Measurements from ENCODE around the gene FLOT2. TPM values are rescaled to one million over a fixed set of nuclear protein-coding genes. Genes with fewer than 3 reads are reported as not detected.

The FLOT2 gene
- 84.0 and 131 TPM in 2 replicates for total RNA-seq (ENCODE audit: low replicate concordance)

GRCh38 chr17:28896884-28897768 lies at the start of gene FLOT2:
Gene FLOT2 (minus strand): TSS chr17:28897733. CDS start chr17:28897574, 159 bp downstream.
- peak within 1 kb of the TSS; percentile 96 for H3K4me3 ChIP-seq
- peak within 1 kb of the TSS; percentile 75 for H2AFZ ChIP-seq (replicated peaks)
- peak within 1 kb of the TSS; percentile 96 for H3K4me3 Mint-ChIP-seq
- H3K27ac Mint-ChIP-seq = peak within 1 kb of the TSS; percentile 94
- peaks cover 51% of the 10 kb centered on the region for H3K4me1 Mint-ChIP-seq
- H3K9me3 Mint-ChIP-seq = peaks cover 3% of the 10 kb centered on the region
- peak within 1 kb of the TSS; percentile 76 for H3K9ac ChIP-seq
- no peaks in the 10 kb centered on the region for H3K9me3 ChIP-seq (ENCODE audit: low read depth)
- peaks cover 60% of the 10 kb centered on the region for H3K79me2 ChIP-seq (ENCODE audit: low read depth)
- peak; percentile 90 for DNase-seq (ENCODE audit: low spot score)
- H3K36me3 Mint-ChIP-seq = peaks cover 19% of the 10 kb centered on the region
- peak within 1 kb of the TSS; percentile 76 for H3K27ac ChIP-seq
- H3K27me3 ChIP-seq = no peaks in the 10 kb centered on the region
- peaks cover 48% of the 10 kb centered on the region for H4K20me1 ChIP-seq (ENCODE audit: low read depth)
- TF ChIP-seq CTCF (IDR thresholded peaks at IDR 0.05) = peak; percentile 42
- TF ChIP-seq EZH2 (IDR thresholded peaks at IDR 0.05) = no peak
- peak within 1 kb of the TSS; percentile 96 for H3K4me2 ChIP-seq
- H3K27me3 Mint-ChIP-seq (ENCODE audit: insufficient read depth, low read depth) = no peaks in the 10 kb centered on the region
- H3K4me1 ChIP-seq = peaks cover 13% of the 10 kb centered on the region
- no peaks in the 10 kb centered on the region for H3K36me3 ChIP-seq
- H3F3A ChIP-seq (ENCODE audit: low read depth) = peaks cover 46% of the 10 kb centered on the region

- Mint-ChIP-seq H3K9me3 (no peaks in the 10 kb centered on the region), H3K4me3 (no peak overlapping the region), H3K4me1 (peaks cover 36% of the 10 kb centered on the region), H3K27me3 (ENCODE audit: insufficient read depth, low read depth) (no peaks in the 10 kb centered on the region), H3K27ac (no peak overlapping the region), H3K36me3 (peaks cover 17% of the 10 kb centered on the region)
- Histone ChIP-seq H3K27ac (peak overlapping the region; percentile 3), H3K9me3 (ENCODE audit: low read depth) (no peaks in the 10 kb centered on the region), H4K20me1 (ENCODE audit: low read depth) (peaks cover 74% of the 10 kb centered on the region), H3K9ac (no peak overlapping the region), H3K4me3 (no peak overlapping the region), H3K36me3 (no peaks in the 10 kb centered on the region), H3F3A (ENCODE audit: low read depth) (peaks cover 80% of the 10 kb centered on the region), H3K27me3 (no peaks in the 10 kb centered on the region), H3K4me2 (peak overlapping the region; percentile 88), H2AFZ (replicated peaks) (no peak overlapping the region), H3K4me1 (peaks cover 28% of the 10 kb centered on the region), H3K79me2 (ENCODE audit: low read depth) (peaks cover 100% of the 10 kb centered on the region)
- TF ChIP-seq EZH2phosphoT487 (IDR thresholded peaks at IDR 0.05) (no peak), CTCF (IDR thresholded peaks at IDR 0.05) (no peak), EZH2 (IDR thresholded peaks at IDR 0.05) (no peak)
- DNase-seq (ENCODE audit: low spot score) = no peak
Observed at GRCh38 chr17:28946239-28946638, 48.7 kb upstream of the FLOT2 start.

- H3K27ac ChIP-seq = peak overlapping the region; percentile 38
- Mint-ChIP-seq H3K9me3 (no peaks in the 10 kb centered on the region), H3K36me3 (peaks cover 17% of the 10 kb centered on the region), H3K27ac (no peak overlapping the region), H3K4me1 (peaks cover 47% of the 10 kb centered on the region), H3K27me3 (ENCODE audit: insufficient read depth, low read depth) (no peaks in the 10 kb centered on the region), H3K4me3 (no peak overlapping the region)
- H2AFZ ChIP-seq (replicated peaks) = no peak overlapping the region
- peaks cover 85% of the 10 kb centered on the region for H4K20me1 ChIP-seq (ENCODE audit: low read depth)
- H3K4me1 ChIP-seq = peaks cover 40% of the 10 kb centered on the region
- H3K36me3 ChIP-seq = no peaks in the 10 kb centered on the region
- H3K4me3 ChIP-seq = no peak overlapping the region
- no peaks in the 10 kb centered on the region for H3K27me3 ChIP-seq
- no peak overlapping the region for H3K4me2 ChIP-seq
- no peak for DNase-seq (ENCODE audit: low spot score)
- no peaks in the 10 kb centered on the region for H3K9me3 ChIP-seq (ENCODE audit: low read depth)
- no peak overlapping the region for H3K9ac ChIP-seq
- peaks cover 80% of the 10 kb centered on the region for H3F3A ChIP-seq (ENCODE audit: low read depth)
- H3K79me2 ChIP-seq (ENCODE audit: low read depth) = peaks cover 100% of the 10 kb centered on the region
- TF ChIP-seq EZH2phosphoT487 (IDR thresholded peaks at IDR 0.05) (no peak), CTCF (IDR thresholded peaks at IDR 0.05) (no peak), EZH2 (IDR thresholded peaks at IDR 0.05) (no peak)
Observed at GRCh38 chr17:28944862-28945741, 47.6 kb upstream of the FLOT2 start.

All from neural progenitor cell (in vitro differentiated cells).